ENCODE results near the gene SPCS2.
"Not testable (repeated sequence)": the region's sequence is repeated elsewhere in the genome, so short reads cannot be mapped to it uniquely, and the experiment has no call there.

SPCS2 gene

DNA sequence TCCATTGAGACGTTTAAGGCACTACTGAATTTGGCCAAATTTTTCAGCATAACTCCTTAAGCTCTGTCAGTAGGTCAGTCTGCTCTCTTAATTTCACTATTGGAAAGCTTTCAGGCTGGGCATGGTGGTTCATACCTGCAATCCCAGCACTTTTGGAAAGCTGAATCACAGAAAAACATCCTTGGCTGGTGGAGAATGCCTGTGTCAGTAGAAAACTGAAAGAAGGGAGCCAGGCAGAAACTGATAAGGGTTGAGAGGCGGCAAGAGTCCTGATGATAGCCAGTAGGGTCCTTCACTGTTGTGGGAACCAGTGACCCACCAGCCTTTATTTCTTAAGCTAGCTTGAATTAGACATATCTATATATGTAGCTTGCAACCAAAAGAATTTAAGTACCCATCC, 62.3 kb downstream of the SPCS2 start:
- H3K4me3 ChIP-seq (ENCODE audit: low read length), result no peak overlapping the region
- no peak for DNase-seq (ENCODE audit: low read depth)
- TF ChIP-seq, protein P1, sequence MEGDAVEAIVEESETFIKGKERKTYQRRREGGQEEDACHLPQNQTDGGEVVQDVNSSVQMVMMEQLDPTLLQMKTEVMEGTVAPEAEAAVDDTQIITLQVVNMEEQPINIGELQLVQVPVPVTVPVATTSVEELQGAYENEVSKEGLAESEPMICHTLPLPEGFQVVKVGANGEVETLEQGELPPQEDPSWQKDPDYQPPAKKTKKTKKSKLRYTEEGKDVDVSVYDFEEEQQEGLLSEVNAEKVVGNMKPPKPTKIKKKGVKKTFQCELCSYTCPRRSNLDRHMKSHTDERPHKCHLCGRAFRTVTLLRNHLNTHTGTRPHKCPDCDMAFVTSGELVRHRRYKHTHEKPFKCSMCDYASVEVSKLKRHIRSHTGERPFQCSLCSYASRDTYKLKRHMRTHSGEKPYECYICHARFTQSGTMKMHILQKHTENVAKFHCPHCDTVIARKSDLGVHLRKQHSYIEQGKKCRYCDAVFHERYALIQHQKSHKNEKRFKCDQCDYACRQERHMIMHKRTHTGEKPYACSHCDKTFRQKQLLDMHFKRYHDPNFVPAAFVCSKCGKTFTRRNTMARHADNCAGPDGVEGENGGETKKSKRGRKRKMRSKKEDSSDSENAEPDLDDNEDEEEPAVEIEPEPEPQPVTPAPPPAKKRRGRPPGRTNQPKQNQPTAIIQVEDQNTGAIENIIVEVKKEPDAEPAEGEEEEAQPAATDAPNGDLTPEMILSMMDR (IDR thresholded peaks at IDR 0.05; ENCODE audit: insufficient read depth, low read depth, low read length, missing control alignments), result no peak

DNA sequence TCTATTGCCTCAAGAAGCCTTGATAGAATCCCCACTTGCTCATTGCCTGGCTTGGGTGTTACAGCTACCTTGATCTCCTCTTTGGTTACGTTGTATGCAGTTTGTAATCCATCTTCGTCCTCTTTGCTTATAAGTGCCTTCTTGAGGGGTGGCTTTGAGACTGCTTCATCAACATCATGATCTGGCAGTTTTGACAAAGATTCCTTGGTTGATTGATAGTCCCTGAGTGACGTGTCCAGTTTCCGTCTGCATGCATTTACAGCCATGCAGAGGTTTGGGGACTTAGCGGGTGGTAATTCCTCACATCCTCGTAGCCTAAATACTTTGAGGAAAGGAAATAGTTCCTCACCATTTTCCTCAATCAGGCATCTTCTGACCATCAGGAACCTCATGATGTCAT, 62.8 kb downstream of the SPCS2 start:
- TF ChIP-seq, protein P1 (IDR thresholded peaks at IDR 0.05; ENCODE audit: insufficient read depth, low read depth, low read length, missing control alignments), result no peak
- no peak for DNase-seq (ENCODE audit: low read depth)
- no peak overlapping the region for H3K4me3 ChIP-seq (ENCODE audit: low read length)

DNA sequence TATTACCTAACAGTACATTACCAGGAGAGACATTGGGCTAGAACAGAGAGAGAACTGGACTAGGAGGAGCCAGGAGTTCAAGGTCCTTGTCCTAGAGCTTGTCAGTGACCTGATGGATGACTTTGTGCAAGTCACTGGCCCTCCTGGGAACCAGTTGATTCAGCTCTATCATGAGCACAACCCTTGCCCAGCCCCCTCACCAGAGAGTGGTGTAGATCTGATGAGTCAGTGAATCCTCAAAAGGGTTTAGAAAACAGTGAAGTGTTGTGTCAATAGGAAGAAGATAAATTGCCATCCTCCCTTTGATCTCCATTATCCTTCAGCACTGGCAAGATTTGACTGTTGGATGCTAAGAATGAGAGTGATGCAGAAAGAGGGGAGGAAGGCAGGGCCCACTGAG, 64.0 kb downstream of the SPCS2 start:
- peak; percentile 46 for DNase-seq (ENCODE audit: low read depth)
- TF ChIP-seq, protein P1 (IDR thresholded peaks at IDR 0.05; ENCODE audit: insufficient read depth, low read depth, low read length, missing control alignments), result no peak
- H3K4me3 ChIP-seq (ENCODE audit: low read length), result no peak overlapping the region

DNA sequence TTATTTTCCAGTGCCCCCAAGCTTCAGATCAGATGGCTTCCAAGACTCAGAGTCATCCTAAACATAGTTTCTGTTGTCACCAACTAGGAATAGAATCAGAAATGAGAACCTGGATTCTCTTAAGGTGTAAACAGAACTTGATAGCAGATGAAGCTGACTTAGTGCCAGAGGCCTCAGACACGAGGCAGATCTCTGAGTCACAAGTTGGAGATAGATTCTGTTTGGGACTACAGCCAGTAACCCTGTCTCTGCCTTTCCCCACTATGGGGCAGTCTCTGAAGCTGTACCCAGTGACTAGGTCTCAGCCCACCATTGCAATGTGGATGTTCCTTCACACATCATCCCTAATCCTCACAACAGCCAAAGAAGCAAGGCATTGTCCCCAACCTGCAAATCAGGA, 65.1 kb downstream of the SPCS2 start:
- TF ChIP-seq, protein P1 (IDR thresholded peaks at IDR 0.05; ENCODE audit: insufficient read depth, low read depth, low read length, missing control alignments), result peak; percentile 18
- DNase-seq (ENCODE audit: low read depth), result peak; percentile 60
- H3K4me3 ChIP-seq (ENCODE audit: low read length), result no peak overlapping the region

DNA sequence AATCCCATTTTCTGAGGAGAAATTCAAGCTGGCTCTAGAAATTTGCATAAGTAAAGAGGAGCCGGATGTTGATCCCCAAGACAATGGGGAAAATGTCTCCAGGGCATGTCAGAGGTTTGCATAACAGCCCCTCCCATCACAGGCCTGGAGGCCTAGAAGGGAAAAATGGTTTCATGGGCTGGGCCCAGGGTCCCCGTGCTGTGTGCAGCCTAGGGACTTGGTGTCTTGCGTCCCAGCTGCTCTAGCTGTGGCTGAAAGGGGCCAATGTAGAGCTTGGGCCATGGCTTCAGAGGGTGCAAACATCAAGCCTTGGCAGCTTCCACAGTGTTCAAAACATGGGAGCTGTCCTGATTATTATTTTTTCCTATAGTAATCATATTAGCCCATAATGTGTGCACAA, 70.1 kb downstream of the SPCS2 start:
- not testable (repeated sequence) for H3K4me3 ChIP-seq (ENCODE audit: low read length)

DNA sequence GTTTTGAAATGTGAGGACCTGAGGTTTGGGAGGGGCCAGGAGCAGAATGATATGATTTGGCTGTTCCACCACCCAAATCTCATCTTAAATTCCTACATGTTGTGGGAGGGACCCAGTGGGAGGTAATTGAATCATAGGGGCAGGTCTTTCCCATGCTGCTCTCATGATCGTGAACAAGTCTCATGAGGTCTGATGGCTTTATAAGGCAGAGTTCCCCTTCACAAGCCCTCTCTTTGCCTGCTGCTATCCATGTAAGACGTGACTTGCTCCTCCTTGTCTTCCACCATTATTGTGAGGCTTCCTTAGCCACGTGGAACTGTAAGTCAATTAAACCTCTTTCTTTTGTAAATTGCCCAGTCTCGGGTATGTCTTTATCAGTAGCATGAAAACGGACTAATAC, 71.3 kb downstream of the SPCS2 start:
- not testable (repeated sequence) for H3K4me3 ChIP-seq (ENCODE audit: low read length); DNase-seq (ENCODE audit: low read depth)

More for the DNA sequence above, 70.1 kb downstream of the SPCS2 start:
- DNase-seq (ENCODE audit: low read depth), result not testable (repeated sequence)

DNA sequence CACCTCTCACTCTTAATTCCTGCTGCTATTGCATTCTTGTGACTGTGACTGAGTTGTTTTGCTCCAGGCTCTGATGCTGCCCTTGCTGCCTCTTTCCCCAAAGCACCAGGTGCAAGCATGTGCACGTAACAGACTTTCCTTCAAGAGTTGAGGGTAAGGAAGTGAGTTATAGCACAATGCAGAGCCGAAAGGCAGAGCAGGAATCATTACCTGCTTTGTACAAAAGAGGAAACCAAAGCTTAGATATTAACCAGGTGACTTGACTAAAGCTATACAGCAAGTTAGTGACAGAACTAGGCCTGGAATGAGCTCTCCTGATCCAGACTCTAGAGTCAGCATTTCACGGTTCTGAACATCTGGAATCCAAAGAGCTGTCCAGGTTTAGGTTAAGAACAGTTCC, 73.2 kb downstream of the SPCS2 start:
- no peak overlapping the region for H3K4me3 ChIP-seq (ENCODE audit: low read length)
- DNase-seq (ENCODE audit: low read depth), result peak; percentile 34
- TF ChIP-seq, protein P1 (IDR thresholded peaks at IDR 0.05; ENCODE audit: insufficient read depth, low read depth, low read length, missing control alignments), result no peak

DNA sequence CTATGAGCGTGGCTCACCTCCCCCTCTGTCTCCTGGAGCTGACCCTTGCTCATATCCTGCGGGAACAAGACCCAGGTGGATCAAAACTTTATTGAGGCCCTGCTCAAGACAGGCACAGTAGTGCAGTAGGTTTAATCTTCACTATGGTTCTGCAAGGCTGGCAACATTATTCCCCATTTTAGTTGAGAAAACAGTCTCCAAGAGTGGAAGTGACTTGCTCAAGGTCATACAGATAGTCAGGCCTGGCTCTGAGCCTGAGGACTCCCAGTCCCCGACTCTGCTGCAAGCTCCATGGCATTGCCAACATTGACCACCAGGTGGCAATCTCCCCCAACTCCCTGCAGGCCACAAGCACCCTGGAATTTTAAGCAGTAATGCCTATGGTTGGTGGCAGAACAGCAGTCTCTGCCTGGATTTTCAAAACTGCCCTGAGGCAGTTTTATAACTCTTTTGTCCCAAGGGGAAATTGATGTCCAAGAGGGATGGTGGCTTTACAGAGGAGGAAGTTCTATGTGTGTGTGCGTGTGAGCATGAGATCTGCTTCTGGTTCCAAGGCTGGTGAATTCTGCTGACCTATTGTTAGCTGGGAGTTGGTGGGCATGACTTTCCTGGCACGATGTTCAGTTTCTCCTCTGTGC, 73.8 kb downstream of the SPCS2 start:
- no peak overlapping the region for H3K4me3 ChIP-seq (ENCODE audit: low read length)
- DNase-seq (ENCODE audit: low read depth), result peak; percentile 82
- TF ChIP-seq, protein P1 (IDR thresholded peaks at IDR 0.05; ENCODE audit: insufficient read depth, low read depth, low read length, missing control alignments), result peak; percentile 97

Data from epithelial cell of esophagus (primary cell).